Colonic mucosa (tissue), 4 donors: ENCODE results near the gene FOXA2. TPM values are rescaled to one million over a fixed set of nuclear protein-coding genes. Genes with fewer than 3 reads are reported as not detected.

Experiments
- DNase-seq: peaks from one replicate; pipeline ENCODE4 v3.0.0-alpha.2; 2020
- H3K27ac ChIP-seq: fragments of 200-600 bp; one replicate; pipeline ENCODE4 v1.8.0; 2021
- H3K27me3 ChIP-seq: fragments of 200-600 bp; one replicate; pipeline ENCODE4 v1.8.0; 2021
- H3K36me3 ChIP-seq: fragments of 200-600 bp; one replicate; pipeline ENCODE4 v1.8.0; 2021
- H3K4me1 ChIP-seq: fragments of 200-600 bp; one replicate; pipeline ENCODE4 v1.8.0; 2021; ENCODE audit warnings: mild to moderate bottlenecking
- H3K4me3 ChIP-seq: fragments of 200-600 bp; one replicate; pipeline ENCODE4 v1.8.0; 2021
- H3K9ac ChIP-seq, 2 donors: one replicate each; pipeline ENCODE4 v1.7.0; 2013; ENCODE audit warnings: control low read depth in 2 of 2, low read depth in 2 of 2, low read length in 2 of 2
- H3K9me3 ChIP-seq: fragments of 200-600 bp; one replicate; pipeline ENCODE4 v1.8.0; 2021
- intact Hi-C: fragments of 100-400 bp; cut with DNase I; formaldehyde crosslinking; loops from one replicate; pipeline ENCODE4 v1.14.1; 2022
- total RNA-seq, 2 donors: library from RNA; stranded (reverse); fragmentation: NEBNext Ultra II Directional in 1 of 2; extraction: Animal tissue kit (Norgen Biotek cat#: 25700) in 1 of 2; gene quantifications; one replicate each; pipeline ENCODE4 v1.2.1, GENCODE V29; 2021
- TF ChIP-seq, protein P1 (sequence below): fragments of 200-600 bp; IDR thresholded peaks from one replicate; pipeline ENCODE4 v1.8.0; 2022; ENCODE audit warnings: antibody characterized with exemption, mild to moderate bottlenecking
- donor health status: healthy.
- donor health status: DM: no; HTN: no; CAD: no.
- donor health status: DM: no; HTN: no; CAD: no.

FOXA2 gene
- total RNA-seq, 2 donors from 2014 or later: 27.9 to 29.1 TPM

GRCh38 chr20:22566876-22567658, 17.3 kb downstream of the FOXA2 start:
- Histone ChIP-seq H3K27me3 (peaks cover 12% of the 10 kb centered on the region), H3K9ac (no peak overlapping the region), H3K4me1 (no peaks in the 10 kb centered on the region), H3K4me3 (no peak overlapping the region), H3K27ac (no peak overlapping the region), H3K9me3 (no peaks in the 10 kb centered on the region), H3K36me3 (no peaks in the 10 kb centered on the region)
- intact Hi-C loops: no loop called here
- DNase-seq: no peak
- TF ChIP-seq, protein P1, sequence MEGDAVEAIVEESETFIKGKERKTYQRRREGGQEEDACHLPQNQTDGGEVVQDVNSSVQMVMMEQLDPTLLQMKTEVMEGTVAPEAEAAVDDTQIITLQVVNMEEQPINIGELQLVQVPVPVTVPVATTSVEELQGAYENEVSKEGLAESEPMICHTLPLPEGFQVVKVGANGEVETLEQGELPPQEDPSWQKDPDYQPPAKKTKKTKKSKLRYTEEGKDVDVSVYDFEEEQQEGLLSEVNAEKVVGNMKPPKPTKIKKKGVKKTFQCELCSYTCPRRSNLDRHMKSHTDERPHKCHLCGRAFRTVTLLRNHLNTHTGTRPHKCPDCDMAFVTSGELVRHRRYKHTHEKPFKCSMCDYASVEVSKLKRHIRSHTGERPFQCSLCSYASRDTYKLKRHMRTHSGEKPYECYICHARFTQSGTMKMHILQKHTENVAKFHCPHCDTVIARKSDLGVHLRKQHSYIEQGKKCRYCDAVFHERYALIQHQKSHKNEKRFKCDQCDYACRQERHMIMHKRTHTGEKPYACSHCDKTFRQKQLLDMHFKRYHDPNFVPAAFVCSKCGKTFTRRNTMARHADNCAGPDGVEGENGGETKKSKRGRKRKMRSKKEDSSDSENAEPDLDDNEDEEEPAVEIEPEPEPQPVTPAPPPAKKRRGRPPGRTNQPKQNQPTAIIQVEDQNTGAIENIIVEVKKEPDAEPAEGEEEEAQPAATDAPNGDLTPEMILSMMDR: no peak

- Histone ChIP-seq H3K9me3 (no peaks in the 10 kb centered on the region), H3K4me3 (no peak overlapping the region), H3K27ac (no peak overlapping the region), H3K27me3 (peaks cover 2% of the 10 kb centered on the region), H3K9ac (no peak overlapping the region), H3K36me3 (no peaks in the 10 kb centered on the region), H3K4me1 (no peaks in the 10 kb centered on the region)
- intact Hi-C loops: no loop called here
- TF ChIP-seq, protein P1: no peak
- DNase-seq: no peak
Observed at GRCh38 chr20:22563062-22563965, 21.1 kb downstream of the FOXA2 start.

GRCh38 chr20:22562620-22563019, 21.8 kb downstream of the FOXA2 start:
- no peak overlapping the region for H3K27ac ChIP-seq

GRCh38 chr20:22561965-22562577, 22.3 kb downstream of the FOXA2 start:
- DNase-seq: no peak
- no peak overlapping the region for H3K9ac ChIP-seq
- intact Hi-C loops: no loop called here

More at GRCh38 chr20:22562620-22563019, 21.8 kb downstream of the FOXA2 start:
- TF ChIP-seq, protein P1: no peak
- no peaks in the 10 kb centered on the region for H3K27me3 ChIP-seq
- no peak for DNase-seq
- H3K4me3 ChIP-seq: no peak overlapping the region
- H3K4me1 ChIP-seq: no peaks in the 10 kb centered on the region
- intact Hi-C loops: no loop called here
- H3K9me3 ChIP-seq: no peaks in the 10 kb centered on the region
- no peak overlapping the region for H3K9ac ChIP-seq
- H3K36me3 ChIP-seq: no peaks in the 10 kb centered on the region

DNA sequence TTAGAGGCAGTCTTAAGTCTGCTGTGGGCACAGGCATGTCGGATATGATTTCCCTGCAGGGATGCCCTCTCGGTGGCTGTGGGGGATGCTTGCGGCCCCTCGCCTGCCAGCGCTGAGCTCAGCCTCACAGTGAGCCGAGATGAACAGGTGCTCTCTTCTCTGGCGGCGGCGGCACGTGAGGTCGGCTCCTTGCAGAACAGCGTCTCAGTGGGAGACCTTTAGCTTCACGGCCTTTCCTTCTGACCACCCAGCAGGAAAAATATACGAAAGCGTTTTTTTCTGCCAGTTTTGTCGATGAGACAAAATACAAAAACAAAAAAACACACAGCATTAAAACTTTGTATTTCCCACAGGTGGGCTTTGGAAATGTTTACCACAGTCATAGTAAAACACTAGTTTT, 23.6 kb downstream of the FOXA2 start:
- no peak overlapping the region for H3K4me3 ChIP-seq
- DNase-seq: no peak
- H3K27ac ChIP-seq: no peak overlapping the region
- TF ChIP-seq, protein P1: no peak
- intact Hi-C loops: no loop called here
- H3K9me3 ChIP-seq: no peaks in the 10 kb centered on the region
- H3K9ac ChIP-seq: no peak overlapping the region
- H3K27me3 ChIP-seq: no peaks in the 10 kb centered on the region
- H3K4me1 ChIP-seq: no peaks in the 10 kb centered on the region
- H3K36me3 ChIP-seq: no peaks in the 10 kb centered on the region

More at GRCh38 chr20:22561965-22562577, 22.3 kb downstream of the FOXA2 start:
- Histone ChIP-seq H3K27ac (no peak overlapping the region), H3K4me1 (no peaks in the 10 kb centered on the region), H3K9me3 (no peaks in the 10 kb centered on the region), H3K27me3 (no peaks in the 10 kb centered on the region), H3K4me3 (no peak overlapping the region), H3K36me3 (no peaks in the 10 kb centered on the region)
- TF ChIP-seq, protein P1: no peak
